HFF-Myc (cell line): ENCODE results near the gene ZNF831.

Experiments used
- DNase-seq: peaks from one replicate; pipeline ENCODE4 v3.0.0-alpha.2; 2011; ENCODE audit warnings: low read depth; ENCODE audit errors: extremely low read depth
- H3K4me3 ChIP-seq: replicated peaks from 2 replicates; pipeline ENCODE4 v1.5.1; 2011; ENCODE audit warnings: low read depth, mild to moderate bottlenecking, control low read depth, low read length
- TF ChIP-seq, protein P1 (sequence below): IDR thresholded peaks from 2 replicates; pipeline ENCODE4 v1.5.1; 2012; ENCODE audit warnings: mild to moderate bottlenecking, low read depth, low read length, control low read depth; ENCODE audit errors: missing control alignments

ZNF831 gene

DNA sequence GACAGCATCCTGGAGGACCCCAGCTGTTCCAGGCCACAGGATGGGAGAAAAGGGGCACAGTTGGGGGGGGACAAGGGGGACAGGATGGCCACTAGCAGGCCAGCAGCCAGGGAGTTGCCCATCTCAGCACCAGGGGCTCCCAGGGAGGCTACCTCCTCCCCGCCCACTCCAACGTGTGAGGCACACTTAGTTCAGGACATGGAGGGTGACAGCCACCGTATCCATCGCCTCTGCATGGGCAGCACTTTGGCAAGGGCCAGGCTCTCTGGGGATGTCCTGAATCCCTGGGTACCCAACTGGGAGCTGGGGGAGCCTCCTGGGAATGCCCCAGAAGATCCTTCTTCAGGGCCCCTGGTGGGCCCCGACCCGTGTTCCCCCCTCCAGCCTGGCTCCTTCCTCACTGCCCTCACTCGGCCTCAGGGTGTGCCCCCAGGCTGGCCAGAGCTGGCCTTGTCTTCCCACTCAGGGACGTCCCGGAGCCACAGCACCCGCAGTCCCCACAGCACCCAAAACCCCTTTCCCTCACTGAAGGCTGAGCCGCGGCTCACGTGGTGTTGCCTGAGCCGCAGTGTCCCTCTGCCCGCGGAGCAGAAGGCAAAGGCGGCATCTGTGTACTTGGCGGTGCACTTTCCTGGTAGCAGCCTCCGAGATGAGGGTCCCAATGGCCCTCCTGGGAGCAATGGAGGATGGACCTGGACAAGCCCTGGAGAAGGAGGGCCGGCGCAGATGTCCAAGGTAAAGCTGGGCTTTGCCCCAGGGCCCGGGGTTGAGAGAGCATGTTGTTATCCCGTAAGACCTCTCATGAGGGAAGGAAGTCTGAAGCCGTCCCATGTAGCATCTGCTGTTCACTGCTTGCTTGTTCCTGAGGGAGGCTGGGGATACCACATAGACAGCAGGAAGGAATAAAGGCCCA, 30.7 kb downstream of the ZNF831 start:
- H3K4me3 ChIP-seq: no peak overlapping the region
- TF ChIP-seq, protein P1, sequence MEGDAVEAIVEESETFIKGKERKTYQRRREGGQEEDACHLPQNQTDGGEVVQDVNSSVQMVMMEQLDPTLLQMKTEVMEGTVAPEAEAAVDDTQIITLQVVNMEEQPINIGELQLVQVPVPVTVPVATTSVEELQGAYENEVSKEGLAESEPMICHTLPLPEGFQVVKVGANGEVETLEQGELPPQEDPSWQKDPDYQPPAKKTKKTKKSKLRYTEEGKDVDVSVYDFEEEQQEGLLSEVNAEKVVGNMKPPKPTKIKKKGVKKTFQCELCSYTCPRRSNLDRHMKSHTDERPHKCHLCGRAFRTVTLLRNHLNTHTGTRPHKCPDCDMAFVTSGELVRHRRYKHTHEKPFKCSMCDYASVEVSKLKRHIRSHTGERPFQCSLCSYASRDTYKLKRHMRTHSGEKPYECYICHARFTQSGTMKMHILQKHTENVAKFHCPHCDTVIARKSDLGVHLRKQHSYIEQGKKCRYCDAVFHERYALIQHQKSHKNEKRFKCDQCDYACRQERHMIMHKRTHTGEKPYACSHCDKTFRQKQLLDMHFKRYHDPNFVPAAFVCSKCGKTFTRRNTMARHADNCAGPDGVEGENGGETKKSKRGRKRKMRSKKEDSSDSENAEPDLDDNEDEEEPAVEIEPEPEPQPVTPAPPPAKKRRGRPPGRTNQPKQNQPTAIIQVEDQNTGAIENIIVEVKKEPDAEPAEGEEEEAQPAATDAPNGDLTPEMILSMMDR: no peak
- no peak for DNase-seq

DNA sequence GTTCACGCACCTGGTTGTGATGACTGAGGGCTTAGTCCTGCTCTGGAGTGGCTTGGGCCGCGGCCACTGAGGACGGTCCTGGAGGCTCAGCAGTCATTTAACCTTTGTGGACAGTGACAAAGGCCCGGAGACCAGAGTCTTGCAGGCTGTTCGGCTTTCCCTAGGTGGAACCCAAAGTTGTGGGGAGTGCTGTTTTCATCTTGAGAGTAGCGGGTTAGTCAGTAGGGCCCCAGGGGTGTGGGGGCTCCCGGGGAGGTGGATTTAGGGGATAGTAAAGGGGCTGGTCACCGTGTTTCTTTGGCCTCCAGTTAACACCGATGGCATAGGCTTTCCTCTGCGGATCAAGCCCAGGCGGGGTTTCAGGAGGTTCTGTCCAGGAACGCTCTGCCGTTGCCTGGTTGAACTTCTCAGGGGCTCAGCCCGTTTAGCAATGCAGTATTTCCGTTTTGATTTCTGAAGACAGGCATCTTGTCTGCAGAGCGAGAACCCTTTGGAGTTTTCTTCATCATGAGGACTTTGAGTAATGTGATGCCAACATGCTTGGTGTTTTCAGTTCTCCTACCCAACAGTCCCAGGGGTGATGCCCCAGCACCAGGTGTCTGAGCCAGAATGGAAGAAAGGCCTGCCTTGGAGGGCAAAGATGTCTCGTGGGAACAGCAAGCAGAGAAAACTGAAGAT, 31.8 kb downstream of the ZNF831 start:
- H3K4me3 ChIP-seq: no peak overlapping the region
- DNase-seq: no peak
- TF ChIP-seq, protein P1: no peak

DNA sequence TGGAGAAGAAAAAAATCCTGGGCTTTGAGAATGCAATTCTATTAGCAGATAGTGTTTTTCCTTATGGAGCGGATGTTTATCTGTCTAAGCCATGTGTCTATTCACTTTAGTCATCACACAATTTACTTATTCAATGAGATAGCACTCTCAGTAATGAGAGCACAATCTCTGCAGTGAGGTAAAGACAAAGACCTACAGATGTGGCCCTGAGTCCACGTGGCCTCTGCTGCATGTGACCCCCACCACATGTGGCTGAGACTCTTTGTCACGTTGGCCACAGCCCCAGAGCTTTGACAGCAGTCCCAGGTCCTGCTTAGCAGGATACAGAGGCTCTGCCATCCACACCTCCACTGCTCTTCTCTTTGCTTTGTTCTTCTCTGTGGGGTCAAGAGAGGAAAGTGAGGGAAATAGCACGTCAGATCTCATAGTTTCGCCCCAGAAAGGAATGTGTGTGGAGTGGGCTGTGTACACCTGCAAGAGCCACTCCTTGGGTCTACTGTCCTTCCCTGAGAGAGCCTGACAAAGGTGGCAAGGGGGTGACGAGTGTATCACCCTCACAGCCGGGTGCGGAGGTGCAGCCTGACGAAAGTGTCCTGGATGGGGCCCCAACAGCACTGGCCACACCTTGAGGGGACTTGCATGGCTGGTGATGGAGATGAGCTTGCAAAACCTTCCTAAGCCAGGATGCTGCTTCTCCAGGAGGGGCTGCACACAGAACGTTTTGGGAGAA, 40.7 kb downstream of the ZNF831 start:
- DNase-seq: no peak
- TF ChIP-seq, protein P1: no peak
- no peak overlapping the region for H3K4me3 ChIP-seq

DNA sequence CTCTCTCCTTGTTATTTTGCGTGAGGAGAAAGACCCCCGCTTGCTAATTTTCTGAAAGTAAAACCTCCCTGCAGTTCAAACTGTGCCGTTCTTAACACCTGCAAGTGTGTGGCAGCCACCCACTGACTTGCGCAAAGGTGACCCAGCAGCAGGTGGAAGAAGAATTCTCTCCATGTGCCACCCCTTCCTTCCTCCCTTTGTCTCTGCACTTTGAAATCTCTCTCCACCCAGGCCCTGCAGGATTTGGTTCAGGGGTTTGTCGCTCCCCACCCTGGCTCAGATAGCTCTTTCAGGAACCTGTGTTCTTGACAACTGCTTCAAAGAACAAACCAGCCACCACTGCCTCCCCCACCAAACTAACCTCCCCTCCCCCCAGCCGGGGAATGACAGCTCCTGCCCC, 41.4 kb downstream of the ZNF831 start:
- TF ChIP-seq, protein P1: no peak
- no peak overlapping the region for H3K4me3 ChIP-seq
- DNase-seq: no peak

DNA sequence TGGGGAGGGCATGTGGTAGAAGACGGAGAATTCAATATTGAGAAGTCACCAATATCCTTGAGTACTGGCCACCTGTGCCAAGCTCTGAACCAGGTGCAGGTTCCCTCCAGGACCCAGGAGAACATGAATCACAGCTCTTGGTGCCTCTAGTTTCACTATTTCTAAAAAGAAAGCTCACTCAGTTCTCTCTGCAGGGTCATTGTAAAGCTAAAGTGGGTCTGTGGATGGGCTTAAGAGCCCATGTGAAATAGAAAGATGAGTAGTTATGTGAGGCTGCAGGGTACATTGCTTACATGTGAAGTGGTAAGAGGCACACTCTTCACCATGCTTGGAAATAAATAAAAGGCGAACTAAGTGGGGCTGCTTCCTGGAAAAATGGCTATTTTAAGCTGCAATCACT, 43.6 kb downstream of the ZNF831 start:
- H3K4me3 ChIP-seq: no peak overlapping the region
- TF ChIP-seq, protein P1: no peak
- no peak for DNase-seq

DNA sequence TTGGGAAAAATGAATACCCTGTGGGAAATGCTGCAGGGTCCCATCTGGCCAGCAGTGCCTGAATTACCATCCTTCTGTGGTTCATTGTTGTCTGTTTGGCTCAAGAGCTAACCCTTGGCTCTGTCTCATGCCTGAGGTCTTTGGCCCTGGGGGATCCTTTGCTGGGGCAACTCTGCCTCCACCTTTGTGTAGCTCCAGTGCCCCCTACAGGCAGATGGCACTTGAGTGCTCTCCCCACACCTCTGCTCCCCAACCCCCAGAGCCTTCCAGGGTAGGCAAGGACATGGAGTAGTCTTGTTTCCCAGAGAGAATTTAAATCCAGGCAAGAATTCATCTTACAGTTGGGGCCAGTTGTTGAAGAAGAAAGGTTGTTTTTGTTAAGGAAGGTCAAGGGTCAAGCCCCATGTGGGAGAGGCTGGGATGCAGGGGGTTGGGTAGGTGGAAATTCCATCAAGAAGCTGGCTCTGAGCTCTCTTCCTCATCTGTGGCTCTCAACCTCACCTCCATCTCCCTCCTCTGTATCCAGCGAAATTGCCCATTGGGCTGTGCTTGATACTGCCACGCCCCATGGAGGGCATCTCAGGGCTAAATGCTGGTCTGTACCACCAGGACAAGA, 44.2 kb downstream of the ZNF831 start:
- H3K4me3 ChIP-seq: no peak overlapping the region
- DNase-seq: no peak
- TF ChIP-seq, protein P1: peak; percentile 38
